Measurements from ENCODE around the gene TGFBRAP1.

The TGFBRAP1 gene

DNA sequence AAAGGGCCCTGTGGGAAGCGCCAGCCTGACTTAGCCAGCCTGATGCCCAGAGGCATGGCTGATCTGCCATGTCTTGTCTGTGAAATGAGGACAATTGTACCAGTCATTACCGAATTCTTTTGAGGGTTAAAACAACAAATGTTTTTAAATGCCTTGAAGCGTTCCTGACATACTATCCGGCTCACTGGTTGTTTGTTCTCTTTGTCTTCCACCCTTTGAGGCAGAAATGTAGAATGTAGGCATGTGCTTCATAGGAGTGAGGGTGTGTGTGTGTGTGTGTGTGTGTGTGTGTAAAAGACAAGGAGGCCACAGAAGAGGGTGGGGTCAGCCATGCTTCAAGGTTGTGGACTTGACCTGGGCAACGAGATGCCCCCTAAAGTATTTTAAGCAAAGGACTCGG lies 35.5 kb downstream of the TGFBRAP1 start:
- DNase-seq (ENCODE audit: low read depth), result no peak
- no peak overlapping the region for H3K4me3 ChIP-seq (replicated peaks; ENCODE audit: low read depth, low read length)
- TF ChIP-seq, protein P1, sequence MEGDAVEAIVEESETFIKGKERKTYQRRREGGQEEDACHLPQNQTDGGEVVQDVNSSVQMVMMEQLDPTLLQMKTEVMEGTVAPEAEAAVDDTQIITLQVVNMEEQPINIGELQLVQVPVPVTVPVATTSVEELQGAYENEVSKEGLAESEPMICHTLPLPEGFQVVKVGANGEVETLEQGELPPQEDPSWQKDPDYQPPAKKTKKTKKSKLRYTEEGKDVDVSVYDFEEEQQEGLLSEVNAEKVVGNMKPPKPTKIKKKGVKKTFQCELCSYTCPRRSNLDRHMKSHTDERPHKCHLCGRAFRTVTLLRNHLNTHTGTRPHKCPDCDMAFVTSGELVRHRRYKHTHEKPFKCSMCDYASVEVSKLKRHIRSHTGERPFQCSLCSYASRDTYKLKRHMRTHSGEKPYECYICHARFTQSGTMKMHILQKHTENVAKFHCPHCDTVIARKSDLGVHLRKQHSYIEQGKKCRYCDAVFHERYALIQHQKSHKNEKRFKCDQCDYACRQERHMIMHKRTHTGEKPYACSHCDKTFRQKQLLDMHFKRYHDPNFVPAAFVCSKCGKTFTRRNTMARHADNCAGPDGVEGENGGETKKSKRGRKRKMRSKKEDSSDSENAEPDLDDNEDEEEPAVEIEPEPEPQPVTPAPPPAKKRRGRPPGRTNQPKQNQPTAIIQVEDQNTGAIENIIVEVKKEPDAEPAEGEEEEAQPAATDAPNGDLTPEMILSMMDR (IDR thresholded peaks at IDR 0.05; ENCODE audit: low read length, missing control alignments), result no peak

DNA sequence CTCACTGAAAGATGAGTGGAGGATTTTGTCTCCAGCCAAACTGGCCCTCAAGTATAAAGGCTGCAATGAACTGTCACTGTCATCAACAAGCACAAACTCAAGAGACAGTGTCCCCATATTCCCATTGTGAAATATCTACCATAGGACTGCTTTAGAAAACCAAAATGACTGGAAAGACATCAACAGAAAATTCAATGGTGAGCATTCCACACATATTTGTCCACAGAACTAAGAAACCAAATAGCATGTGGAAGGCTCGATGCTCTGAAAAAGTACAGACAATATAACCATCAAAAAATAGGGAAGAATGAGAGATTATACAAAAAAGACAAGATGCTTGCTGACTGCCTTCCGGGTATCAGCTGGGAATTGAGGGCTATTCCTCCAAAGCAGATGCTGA lies 37.6 kb downstream of the TGFBRAP1 start:
- TF ChIP-seq, protein P1 (IDR thresholded peaks at IDR 0.05; ENCODE audit: low read length, missing control alignments), result no peak
- H3K4me3 ChIP-seq (replicated peaks; ENCODE audit: low read depth, low read length), result no peak overlapping the region
- DNase-seq (ENCODE audit: low read depth), result no peak

DNA sequence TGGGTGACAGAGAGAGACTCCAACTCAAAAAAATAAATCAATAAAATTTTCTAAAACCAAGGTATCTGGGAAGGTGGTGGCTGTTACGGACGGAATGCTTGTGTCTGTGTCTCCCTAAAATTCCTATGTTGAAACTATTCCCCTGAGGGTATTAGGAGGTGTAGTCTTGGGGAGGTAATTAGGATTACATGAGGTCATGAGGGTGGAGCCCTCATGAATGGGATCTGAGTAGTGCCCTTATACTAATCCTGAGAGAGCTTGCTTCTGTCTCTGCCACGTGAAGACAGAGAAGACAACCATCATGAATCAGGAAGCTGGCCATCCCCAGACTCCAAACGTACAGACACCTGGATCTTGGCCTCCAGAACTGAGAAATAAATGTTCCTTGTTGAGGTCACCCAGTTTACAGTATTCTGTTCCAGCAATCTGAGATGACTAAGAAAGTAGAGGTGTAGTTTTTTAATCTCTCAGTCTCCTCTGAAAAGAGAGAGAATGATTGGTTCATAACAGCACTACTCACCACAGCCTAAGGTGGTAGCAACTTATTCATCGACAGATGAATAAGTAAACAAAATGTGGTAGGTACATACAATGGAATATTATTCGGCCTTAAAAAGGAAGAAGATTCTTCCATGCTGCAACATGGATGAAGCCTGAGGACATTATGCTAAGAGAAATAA lies 38.4 kb downstream of the TGFBRAP1 start:
- TF ChIP-seq, protein P1 (IDR thresholded peaks at IDR 0.05; ENCODE audit: low read length, missing control alignments), result no peak
- no peak for DNase-seq (ENCODE audit: low read depth)
- no peak overlapping the region for H3K4me3 ChIP-seq (replicated peaks; ENCODE audit: low read depth, low read length)

DNA sequence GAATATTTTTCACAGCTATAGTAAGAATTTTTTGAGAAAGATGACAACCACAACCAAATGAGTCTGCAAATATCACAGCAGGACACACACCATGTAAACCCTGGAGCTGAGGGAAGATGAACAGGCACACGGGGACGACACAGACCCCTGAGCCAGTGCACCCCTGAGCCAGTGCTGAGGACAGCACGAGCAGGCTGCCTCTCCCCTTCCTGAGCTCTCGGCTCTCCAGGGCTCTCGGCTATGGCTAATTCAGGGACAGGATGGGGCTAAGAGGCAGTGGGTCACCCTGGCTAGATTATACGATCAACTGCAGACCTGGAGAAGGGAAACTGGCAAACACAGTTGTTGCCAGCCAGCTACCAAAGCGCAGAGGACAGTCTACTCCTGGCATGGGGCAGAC lies 41.4 kb downstream of the TGFBRAP1 start:
- no peak overlapping the region for H3K4me3 ChIP-seq (replicated peaks; ENCODE audit: low read depth, low read length)
- TF ChIP-seq, protein P1 (IDR thresholded peaks at IDR 0.05; ENCODE audit: low read length, missing control alignments), result no peak
- DNase-seq (ENCODE audit: low read depth), result no peak

DNA sequence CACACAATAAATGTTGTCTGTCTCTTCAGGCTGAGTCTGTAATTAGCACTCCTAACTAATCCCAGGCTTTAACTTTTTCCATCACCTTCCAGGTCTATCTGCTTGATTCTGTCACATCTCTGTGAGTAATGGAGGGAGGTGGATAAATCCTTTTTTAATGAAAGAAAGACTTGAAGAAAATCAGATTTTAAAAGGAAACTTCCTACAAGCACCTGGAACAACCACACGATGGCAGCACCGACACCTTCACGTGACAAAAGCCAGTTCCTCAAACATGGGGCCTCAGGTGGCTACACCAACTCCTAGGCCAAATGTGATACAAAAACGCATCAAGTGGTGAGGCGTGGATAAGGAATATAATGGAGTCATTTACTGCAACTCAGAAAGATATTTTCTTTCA lies 41.8 kb downstream of the TGFBRAP1 start:
- peak; percentile 59 for DNase-seq (ENCODE audit: low read depth)
- TF ChIP-seq, protein P1 (IDR thresholded peaks at IDR 0.05; ENCODE audit: low read length, missing control alignments), result peak; percentile 54
- H3K4me3 ChIP-seq (replicated peaks; ENCODE audit: low read depth, low read length), result no peak overlapping the region

DNA sequence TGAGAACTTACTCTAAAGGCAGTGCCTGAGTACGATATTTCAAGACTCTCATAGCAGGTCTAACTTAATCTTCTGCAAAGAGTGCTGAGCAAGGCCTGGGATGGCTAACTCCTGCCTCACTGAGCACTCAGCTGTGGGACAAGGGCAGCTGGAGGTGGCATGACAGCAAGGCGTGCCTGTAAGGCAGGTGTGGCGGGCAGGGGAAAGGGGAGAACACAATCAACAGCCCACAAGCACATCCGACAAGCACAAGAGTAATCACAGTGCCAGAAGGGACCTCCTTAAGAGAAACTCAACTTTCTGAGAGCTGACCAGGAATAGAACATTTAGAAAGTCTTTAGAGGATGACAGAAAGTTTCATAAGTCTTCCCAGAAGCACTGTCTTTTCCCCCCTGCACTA lies 46.0 kb downstream of the TGFBRAP1 start:
- TF ChIP-seq, protein P1 (IDR thresholded peaks at IDR 0.05; ENCODE audit: low read length, missing control alignments), result no peak
- DNase-seq (ENCODE audit: low read depth), result no peak
- no peak overlapping the region for H3K4me3 ChIP-seq (replicated peaks; ENCODE audit: low read depth, low read length)

DNA sequence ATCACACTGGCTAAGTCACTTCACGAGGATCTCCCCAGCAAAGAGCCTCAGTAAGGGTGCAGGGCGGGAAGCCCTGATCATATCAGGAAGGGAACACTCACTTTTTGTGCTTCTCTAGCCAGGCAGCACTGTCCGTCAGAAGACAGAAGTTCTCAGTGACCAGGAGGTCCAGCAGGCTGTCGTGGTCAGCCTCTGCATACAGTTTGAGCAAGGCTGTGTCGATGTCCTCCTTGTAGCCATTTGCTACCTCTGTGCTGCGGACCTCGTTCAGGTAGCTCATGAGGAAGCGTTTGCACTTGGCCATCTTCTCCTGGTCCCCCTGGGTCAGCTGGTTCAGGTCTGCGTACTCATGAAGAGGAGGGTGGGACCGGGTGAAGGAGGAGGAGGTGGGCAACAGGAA lies 49.3 kb downstream of the TGFBRAP1 start:
- H3K4me3 ChIP-seq (replicated peaks; ENCODE audit: low read depth, low read length), result no peak overlapping the region
- TF ChIP-seq, protein P1 (IDR thresholded peaks at IDR 0.05; ENCODE audit: low read length, missing control alignments), result no peak
- DNase-seq (ENCODE audit: low read depth), result no peak
